B cell (primary cell): Measurements from ENCODE around the gene BRMS1L. TPM values are rescaled to one million over a fixed set of nuclear protein-coding genes. Genes with fewer than 3 reads are reported as not detected.

Experiments used
- ATAC-seq: fragments of 200-7000 bp; cut with Tn5 transposase; one replicate; pipeline ENCODE4 v1.10.0; 2021; ENCODE audit warnings: low read depth, mild to moderate bottlenecking, moderate number of reproducible peaks, moderate library complexity
- CTCF ChIA-PET: fragments of 350-600 bp; sonication (Branson Sonifier 250); formaldehyde crosslinking; loops from one replicate; lab custom pipeline; 2021; ENCODE audit warnings: antibody characterized with exemption, inconsistent platforms; lab: Charles Lee
- POLR2A ChIA-PET: fragments of 350-600 bp; sonication (Branson Sonifier 250); formaldehyde crosslinking; loops from one replicate; lab custom pipeline; 2021; ENCODE audit warnings: antibody characterized with exemption; lab: Charles Lee
- DNase-seq: peaks from one replicate; pipeline ENCODE4 v3.0.0; 2013
- H2AFZ ChIP-seq: 2 replicates; pipeline ENCODE4 v1.6.1; 2012; ENCODE audit warnings: mild to moderate bottlenecking, low read depth, low read length; ENCODE audit not compliant: insufficient read depth, poor library complexity, severe bottlenecking
- H3K27ac ChIP-seq, 2 donors: 1 replicate in 1 of 2; 2 replicates in 1 of 2; pipeline ENCODE4 v1.5.1; 2012 to 2013; ENCODE audit warnings: low read length in 2 of 2, mild to moderate bottlenecking in 2 of 2, moderate library complexity in 1 of 2
- H3K27me3 ChIP-seq, 4 experiments: fragments of 200-600 bp in 1 of 4; sonication (generic) in 1 of 4; replicated peaks in 1 of 4; 1 replicate in 2 of 4; 2 replicates in 2 of 4; pipeline versions ENCODE4 v1.6.1 to v1.7.0; 2013 to 2016; ENCODE audit warnings: low read length in 3 of 4, mild to moderate bottlenecking in 2 of 4, mixed read lengths in 1 of 4, moderate library complexity in 1 of 4; ENCODE audit not compliant: insufficient read depth in 4 of 4, control insufficient read depth in 3 of 4; ENCODE audit errors: control extremely low read depth in 1 of 4
- H3K36me3 ChIP-seq, 2 experiments: replicated peaks in 1 of 2; 1 replicate in 1 of 2; 2 replicates in 1 of 2; pipeline versions ENCODE4 v1.6.1 to v1.7.1; 2013; ENCODE audit warnings: low read length in 1 of 2; ENCODE audit not compliant: insufficient read depth in 2 of 2, control insufficient read depth in 1 of 2; ENCODE audit errors: control extremely low read depth in 1 of 2, extremely low read depth in 1 of 2
- H3K4me1 ChIP-seq, 2 donors: fragments of 200-600 bp in 1 of 2; sonication (generic) in 1 of 2; 1 replicate in 1 of 2; 2 replicates in 1 of 2; pipeline versions ENCODE4 v1.5.1 to v1.6.1; 2013 to 2017; ENCODE audit warnings: low read length in 2 of 2; ENCODE audit not compliant: control insufficient read depth in 2 of 2, insufficient read depth in 2 of 2
- H3K4me2 ChIP-seq: replicated peaks from 2 replicates; pipeline ENCODE3; 2012; ENCODE audit warnings: mild to moderate bottlenecking, low read depth, low read length; ENCODE audit not compliant: poor library complexity, severe bottlenecking
- H3K4me3 ChIP-seq, 5 experiments: fragments of 200-600 bp in 1 of 5; sonication (generic) in 1 of 5; 1 replicate in 3 of 5; 2 replicates in 2 of 5; pipeline versions ENCODE4 v1.5.1 to v1.7.0; 2011 to 2016; ENCODE audit warnings: low read length in 4 of 5, mild to moderate bottlenecking in 4 of 5, low read depth in 2 of 5, control low read depth in 1 of 5, moderate library complexity in 1 of 5; ENCODE audit not compliant: insufficient read depth in 1 of 5; ENCODE audit errors: control extremely low read depth in 1 of 5, extremely low read depth in 1 of 5
- H3K79me2 ChIP-seq: fragments of 200-600 bp; sonication (generic); one replicate; pipeline ENCODE4 v1.6.0; 2016; ENCODE audit warnings: low read length; ENCODE audit not compliant: control insufficient read depth, insufficient read depth
- H3K9ac ChIP-seq: fragments of 200-600 bp; sonication (generic); 2 replicates; pipeline ENCODE4 v1.6.1; 2017; ENCODE audit warnings: mild to moderate bottlenecking, low read length, moderate library complexity
- H3K9me3 ChIP-seq, 3 donors: one replicate each; pipeline versions ENCODE4 v1.6.1 to v1.7.1; 2013; ENCODE audit warnings: low read length in 2 of 3; ENCODE audit not compliant: control insufficient read depth in 2 of 3, insufficient read depth in 1 of 3; ENCODE audit errors: control extremely low read depth in 1 of 3
- H4K20me1 ChIP-seq: 2 replicates; pipeline ENCODE4 v1.6.0; 2012; ENCODE audit warnings: mild to moderate bottlenecking, low read length; ENCODE audit not compliant: insufficient read depth, control insufficient read depth, poor library complexity, severe bottlenecking
- H3K27ac Mint-ChIP-seq: one replicate; pipeline ENCODE4 v1.8.0; 2021; ENCODE audit warnings: mixed read lengths
- H3K27me3 Mint-ChIP-seq: one replicate; pipeline ENCODE4 v1.8.0; 2021; ENCODE audit warnings: mixed read lengths
- H3K4me1 Mint-ChIP-seq: one replicate; pipeline ENCODE4 v1.8.0; 2021; ENCODE audit warnings: mixed read lengths
- H3K4me3 Mint-ChIP-seq: one replicate; pipeline ENCODE4 v1.8.0; 2021; ENCODE audit warnings: mixed read lengths
- H3K9me3 Mint-ChIP-seq: one replicate; pipeline ENCODE4 v1.8.0; 2022; ENCODE audit warnings: mixed read lengths; ENCODE audit not compliant: insufficient read depth
- CTCF ChIP-seq: fragments of 200-600 bp; IDR thresholded peaks from one replicate; pipeline ENCODE4 v1.8.0; 2022; ENCODE audit warnings: antibody characterized with exemption, mild to moderate bottlenecking
- EZH2 ChIP-seq: IDR thresholded peaks from 2 replicates; pipeline ENCODE4 v1.6.1; 2012; ENCODE audit warnings: borderline replicate concordance, low read depth, mild to moderate bottlenecking, moderate library complexity, low read length; ENCODE audit not compliant: insufficient read depth, poor library complexity, severe bottlenecking
- WGBS: methylation state at CpG from one replicate; pipeline ENCODE4 v1.1.5; 2013; ENCODE audit warnings: missing lambda C conversion rate; ENCODE audit not compliant: insufficient coverage; 5-methylcytosine and 5-hydroxymethylcytosine counted together
- intact Hi-C: fragments of 100-400 bp; cut with micrococcal nuclease; formaldehyde crosslinking; loops from one replicate; pipeline ENCODE4 v1.10.0; 2022
- polyA plus RNA-seq: library from polyadenylated mRNA; depleted of rRNA; stranded (reverse); fragments of >200 nt; gene quantifications from 2 replicates; pipeline ENCODE4 v1.2.3, GENCODE V29; 2012
- total RNA-seq, 2 donors: library from RNA; stranded (reverse); fragments of 120-200 nt in 1 of 2; gene quantifications; 1 replicate in 1 of 2; 2 replicates in 1 of 2; pipeline versions ENCODE4 v1.2.3 to v1.2.4, GENCODE V29; 2013 to 2022

The BRMS1L gene
- total and polyA plus RNA-seq, 2 donors (not counting 1 experiment from before 2014, with no cell fraction given) = 1.1 to 4.7 TPM

DNA sequence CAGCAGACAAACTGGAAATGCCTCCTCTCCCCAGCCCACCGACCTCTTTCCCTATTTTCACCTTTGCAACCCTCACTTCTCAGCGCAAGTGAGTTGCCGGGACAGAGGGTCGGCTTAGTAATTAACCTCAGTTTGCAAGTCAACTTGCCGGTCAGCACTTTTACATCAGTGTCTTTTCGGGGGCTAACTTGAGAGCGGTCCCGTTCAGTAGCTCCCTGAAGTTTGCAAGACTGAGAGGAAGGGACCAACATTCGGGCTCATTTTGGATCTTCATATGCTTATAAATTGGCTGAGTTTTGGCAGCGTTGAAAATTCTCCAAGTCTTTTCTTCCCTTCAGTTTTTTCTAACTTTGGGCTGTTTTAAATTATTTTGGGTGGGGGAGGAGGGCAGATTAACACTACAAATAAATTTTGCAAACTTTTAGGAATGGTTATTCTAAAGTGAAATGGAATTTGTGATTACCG, 846 bp downstream of the BRMS1L start:
- Histone ChIP-seq H4K20me1 (no peaks in the 10 kb centered on the region), H3K36me3 (peaks cover 0 to 4% of the 10 kb centered on the region in 2 experiments), H3K4me3 (peak overlapping the region; percentile 68 to 100 (median 90)), H3K4me2 (peak overlapping the region; percentile 80), H3K4me1 (peaks cover 7 to 11% of the 10 kb centered on the region in 2 donors), H3K9me3 (no peaks in the 10 kb centered on the region), H3K9ac (peak overlapping the region; percentile 89), H2AFZ (peak overlapping the region; percentile 93), H3K27me3 (no peaks in the 10 kb centered on the region), H3K27ac (peak overlapping the region; percentile 75), H3K79me2 (peaks cover 14% of the 10 kb centered on the region)
- intact Hi-C loops = loop anchor here (1.0 to 10.0 kb wide), 11 partner anchors 18 to 1364 kb away; partner anchors contain the start of genes BAZ1A, EAPP, FAM177A1 and MBIP
- H3K27ac Mint-ChIP-seq = peak overlapping the region; percentile 91
- H3K4me1 Mint-ChIP-seq = peaks cover 21% of the 10 kb centered on the region
- ATAC-seq (no peak), DNase-seq (no peak)
- CTCF ChIA-PET = interaction anchor here (1.5 to 3.5 kb wide), 5 partner anchors 8 to 20 kb away, joined by 4 to 31 read pairs (median 5); partner anchors contain the start of gene RALGAPA1
- H3K4me3 Mint-ChIP-seq = peak overlapping the region; percentile 89
- POLR2A ChIA-PET = interaction anchor here (1.5 kb wide), 1 partner anchor 423 kb away, joined by 7 read pairs; the partner anchor contains the start of gene NFKBIA
- no peaks in the 10 kb centered on the region for H3K27me3 Mint-ChIP-seq
- H3K9me3 Mint-ChIP-seq = no peaks in the 10 kb centered on the region
- no peak for TF ChIP-seq CTCF
- 12% methylated on average over 9 of the region's 11 CpGs for WGBS

- ATAC-seq (no peak), DNase-seq (no peak)
- CTCF ChIA-PET = interaction anchor here (0.7 to 3.5 kb wide), 2 partner anchors 11 to 332 kb away, joined by 3 to 31 read pairs; no protein-coding TSS in a partner anchor
- Histone ChIP-seq H3K27ac (no peak overlapping the region), H4K20me1 (no peaks in the 10 kb centered on the region), H3K36me3 (peaks cover 0 to 4% of the 10 kb centered on the region in 2 experiments), H3K9ac (no peak overlapping the region), H2AFZ (peak overlapping the region; percentile 93), H3K4me1 (peaks cover 7 to 11% of the 10 kb centered on the region in 2 donors), H3K79me2 (peaks cover 14% of the 10 kb centered on the region), H3K4me3 (no peak overlapping the region), H3K4me2 (peak overlapping the region; percentile 80), H3K9me3 (no peaks in the 10 kb centered on the region), H3K27me3 (no peaks in the 10 kb centered on the region)
- POLR2A ChIA-PET = no interaction called here
- 82% methylated on average over 5 of the region's 11 CpGs for WGBS
- TF ChIP-seq CTCF = no peak
- TF ChIP-seq EZH2 = no peak
- no peaks in the 10 kb centered on the region for H3K9me3 Mint-ChIP-seq
- no peak overlapping the region for H3K27ac Mint-ChIP-seq
- H3K27me3 Mint-ChIP-seq = no peaks in the 10 kb centered on the region
- intact Hi-C loops = loop anchor here (2.0 to 10.0 kb wide), 5 partner anchors 494 to 1365 kb away; partner anchors contain the start of genes BAZ1A, EAPP, MBIP and SNX6
- peaks cover 20% of the 10 kb centered on the region for H3K4me1 Mint-ChIP-seq
- H3K4me3 Mint-ChIP-seq = peak overlapping the region; percentile 89
These were observed 1.7 kb downstream of the BRMS1L start for GRCh38 chr14:35827678-35828472.
